D341Med (cell line): Measurements from ENCODE around the gene INTS1.
"Not testable (repeated sequence)": the region's sequence is repeated elsewhere in the genome, so short reads cannot be mapped to it uniquely, and the experiment has no call there.

ENCODE experiments used
- DNase-seq: peaks from one replicate; pipeline ENCODE4 v3.0.0; 2012; ENCODE audit warnings: low spot score

INTS1 gene

DNA sequence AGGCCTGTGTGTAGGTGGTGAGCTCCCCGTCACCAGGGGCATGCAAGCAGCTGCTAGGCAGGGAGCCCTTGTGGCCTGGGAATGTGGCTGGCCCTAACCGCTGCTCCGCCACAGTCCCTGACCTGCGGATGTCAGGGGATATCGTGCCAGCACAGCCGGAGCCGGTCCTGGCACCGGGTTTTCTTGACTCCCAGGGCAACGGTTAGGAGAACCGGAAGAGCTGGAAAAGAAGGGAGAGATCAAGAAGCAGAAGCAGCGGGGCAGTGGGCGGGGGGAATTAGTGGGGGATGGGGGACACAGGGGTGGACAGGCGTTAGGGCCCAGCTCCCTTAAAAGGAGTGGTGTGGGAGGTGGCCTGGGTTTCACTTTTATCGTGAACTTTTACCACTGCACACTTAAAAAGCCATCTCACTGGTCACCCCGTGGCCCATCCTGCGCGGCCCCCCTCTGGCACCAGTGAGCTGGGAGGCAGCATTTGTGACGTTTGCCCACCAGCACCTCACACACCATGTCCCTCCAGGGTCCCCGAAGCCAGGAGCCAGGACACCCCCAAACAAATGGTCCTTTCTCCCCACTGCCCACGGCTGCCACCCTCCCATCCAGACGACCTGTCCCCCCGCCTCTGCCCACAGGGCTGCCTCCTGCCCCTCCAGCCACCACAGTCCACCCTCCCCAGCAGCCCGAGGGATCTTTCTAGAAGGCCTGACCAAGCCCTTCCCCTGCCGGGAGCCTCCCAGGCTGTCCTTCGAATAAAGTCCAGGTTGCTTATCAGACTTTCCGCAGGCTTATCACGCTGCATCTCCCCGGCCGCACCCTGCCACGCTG, 43.2 kb downstream of the INTS1 start:
- DNase-seq = no peak

DNA sequence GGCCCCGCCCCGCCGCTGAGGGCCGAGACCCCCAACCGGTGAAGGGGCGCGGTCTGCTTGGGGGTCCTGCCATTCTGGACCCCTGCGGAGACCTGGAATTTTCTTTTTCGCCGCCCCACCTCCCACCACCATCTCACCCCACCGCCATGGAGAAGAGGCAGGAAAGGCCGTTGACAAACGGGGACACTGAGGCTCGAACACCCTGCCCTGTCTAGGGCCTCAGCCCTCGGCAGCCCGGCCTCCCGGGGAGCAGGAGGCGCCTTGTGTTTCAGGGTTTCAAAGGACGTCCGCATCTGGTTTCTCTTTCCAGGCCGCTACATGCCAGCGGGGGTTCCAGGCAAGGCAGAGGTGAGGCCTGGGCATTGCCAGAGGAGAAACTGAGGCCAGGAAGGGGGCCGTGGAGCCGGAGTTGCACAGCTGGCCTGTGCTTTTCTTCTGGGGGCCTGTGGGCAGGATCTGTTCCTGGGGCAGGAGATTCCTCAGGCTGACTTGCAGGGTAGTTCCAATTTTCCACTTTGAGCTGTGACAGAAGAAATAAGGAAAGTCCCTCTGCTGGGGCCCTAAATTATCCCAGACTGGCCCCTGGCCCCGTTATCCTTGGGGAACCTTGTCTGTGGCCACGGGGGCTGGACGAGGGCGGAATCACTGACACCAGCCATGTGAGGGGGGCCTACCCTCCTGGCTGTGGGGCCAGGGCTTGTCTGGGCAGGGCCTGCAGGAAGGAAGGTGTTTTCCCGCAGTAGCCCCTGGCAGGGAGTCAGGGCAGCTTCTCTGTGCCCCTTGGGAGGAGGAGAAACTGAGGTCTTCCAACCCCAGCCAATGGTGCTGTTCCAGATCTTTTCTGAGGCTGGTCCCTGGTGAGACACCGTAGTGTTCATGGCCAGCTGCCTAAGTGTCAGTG, 44.0 kb downstream of the INTS1 start:
- DNase-seq = no peak

DNA sequence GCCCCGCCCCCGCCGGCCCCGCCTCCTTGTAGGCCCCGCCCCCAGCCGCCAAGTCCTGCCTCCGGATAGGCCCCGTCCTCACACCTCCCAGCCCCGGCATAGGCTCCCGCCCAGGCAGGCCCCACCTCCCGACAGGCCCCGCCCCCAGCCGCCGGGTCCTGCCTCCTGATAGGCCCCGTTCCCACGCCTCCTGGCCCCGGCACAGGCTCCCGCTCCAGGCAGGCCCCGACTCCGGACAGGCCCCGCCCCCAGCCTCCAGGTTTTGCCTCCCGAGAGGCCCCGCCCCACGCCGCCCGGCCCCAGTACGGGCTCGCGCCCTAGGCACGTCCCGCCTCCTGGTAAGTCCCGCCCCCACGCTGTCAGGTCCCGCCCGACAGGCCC, 44.7 kb downstream of the INTS1 start:
- peak; percentile 100 for DNase-seq

DNA sequence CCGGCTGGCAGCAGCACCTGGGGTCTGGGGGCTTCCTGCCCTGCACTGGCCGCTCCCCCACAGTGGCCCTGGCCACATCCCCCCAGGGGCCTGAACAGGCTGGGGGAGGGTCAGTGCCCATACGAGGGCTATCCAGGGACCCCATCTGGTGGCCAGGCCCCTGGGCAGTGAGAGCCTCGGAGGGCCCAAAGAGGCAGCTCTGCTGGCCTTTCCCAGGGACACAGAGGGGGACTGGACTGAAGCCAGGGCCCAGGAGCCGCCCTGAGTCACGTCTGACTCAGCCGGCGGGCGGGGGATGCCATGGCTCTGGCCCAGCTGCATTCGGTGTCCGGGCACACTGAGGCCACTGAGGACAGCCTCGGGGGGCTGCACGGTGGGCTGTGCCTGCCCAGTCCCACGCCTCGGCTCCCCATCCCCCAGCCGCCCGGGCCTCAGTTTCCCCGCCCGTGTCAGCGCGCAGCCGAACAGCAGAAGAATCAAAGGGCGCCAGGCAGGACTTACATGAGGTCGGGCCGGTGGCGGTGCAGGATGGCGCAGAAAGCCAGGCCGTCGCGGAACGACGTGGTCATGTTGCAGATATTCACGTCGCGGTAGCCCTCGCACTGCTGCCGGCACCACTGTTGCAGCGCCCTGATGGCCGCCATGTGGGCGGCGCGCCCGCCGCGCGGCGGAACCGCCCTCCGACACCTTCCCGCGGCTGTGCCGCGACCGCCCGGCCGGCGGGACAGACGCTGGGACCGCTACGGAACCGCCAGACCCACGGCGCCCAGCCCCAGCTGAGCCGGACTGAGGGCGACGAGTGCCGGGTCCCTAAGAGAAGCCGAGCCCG, 45.3 kb downstream of the INTS1 start, which contains the start of gene MICALL2:
Gene MICALL2 (minus strand): TSS at position 788 of the 829 bp plus-strand sequence. CDS start 144 bp downstream, at position 644.
- DNase-seq = no peak

DNA sequence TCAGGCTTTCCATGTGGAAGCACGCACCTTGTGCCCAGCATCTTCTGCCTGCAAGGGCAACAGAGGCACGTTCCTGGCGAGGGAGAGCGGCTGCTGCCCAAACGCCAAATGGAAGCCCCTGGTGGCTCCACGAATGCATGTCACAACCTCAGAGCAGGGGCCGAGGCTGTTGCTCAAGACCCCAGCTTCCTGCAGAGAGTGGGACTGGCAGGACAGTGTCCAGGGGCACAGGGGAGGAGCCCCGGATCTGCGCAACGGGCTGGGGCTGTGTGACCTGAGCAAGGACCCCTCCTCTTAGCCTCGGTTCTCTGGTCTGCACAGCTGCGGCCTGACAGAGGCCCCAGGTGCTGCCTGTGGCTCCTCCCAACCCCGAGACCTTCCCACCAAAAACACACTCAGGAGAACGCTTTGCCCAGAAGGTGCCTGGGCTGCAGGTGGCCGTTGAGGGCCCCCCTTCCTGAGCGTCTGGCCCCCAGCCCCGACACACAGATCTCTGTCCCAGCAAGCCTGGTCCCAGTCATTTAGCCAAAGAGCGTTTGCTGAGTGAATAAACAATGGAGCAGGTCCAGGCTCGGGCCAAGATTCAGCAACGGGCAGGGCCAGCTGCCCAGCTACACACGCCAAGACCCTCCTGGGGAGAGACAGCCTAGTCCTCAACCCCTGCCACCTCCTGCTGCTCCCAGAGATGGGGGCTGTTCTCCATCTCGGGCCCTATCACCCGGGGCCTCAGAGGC, 46.1 kb downstream of the INTS1 start:
- no peak for DNase-seq

DNA sequence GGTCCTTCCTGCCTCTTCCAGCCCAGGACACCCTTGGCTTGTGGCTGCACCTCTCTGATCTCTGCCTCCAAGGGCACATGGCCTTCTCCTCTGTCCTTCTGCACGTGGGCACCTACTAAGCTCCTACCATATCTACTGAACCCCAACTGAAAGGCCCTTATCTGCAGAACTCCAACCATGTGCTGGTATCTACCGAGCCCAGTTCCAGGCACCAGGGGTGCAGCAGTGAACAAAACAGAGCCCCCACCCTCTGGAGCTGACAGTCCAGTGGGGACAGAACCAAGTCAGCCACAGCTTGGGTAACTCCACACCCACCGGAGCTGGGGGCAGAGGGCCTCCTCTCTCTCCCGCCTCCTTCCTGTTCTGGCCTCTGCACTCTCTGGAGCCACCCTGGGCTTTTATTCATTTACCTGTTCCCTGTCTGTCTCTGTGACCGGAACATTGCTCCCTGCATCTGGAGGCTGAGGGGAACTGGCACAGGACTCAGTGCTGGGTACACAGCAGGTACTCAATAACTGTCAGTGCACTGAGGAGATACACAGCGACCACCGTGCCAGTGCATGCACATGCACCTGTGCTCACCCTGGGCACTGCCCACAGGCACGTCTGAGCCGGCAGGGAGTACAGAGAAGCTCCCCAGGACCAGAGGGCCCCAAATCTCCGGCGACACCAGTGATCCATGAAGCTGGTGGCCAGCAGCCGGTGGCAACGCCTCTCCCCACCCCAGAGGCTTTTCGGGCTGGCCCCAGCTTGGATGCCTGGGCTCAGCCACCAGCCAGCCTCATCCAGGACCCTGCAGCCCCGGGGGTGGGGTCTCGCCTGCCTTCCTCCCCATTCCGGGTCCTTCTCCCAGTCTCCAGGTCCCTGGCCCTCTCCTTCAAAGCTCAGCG, 46.9 kb downstream of the INTS1 start:
- no peak for DNase-seq

DNA sequence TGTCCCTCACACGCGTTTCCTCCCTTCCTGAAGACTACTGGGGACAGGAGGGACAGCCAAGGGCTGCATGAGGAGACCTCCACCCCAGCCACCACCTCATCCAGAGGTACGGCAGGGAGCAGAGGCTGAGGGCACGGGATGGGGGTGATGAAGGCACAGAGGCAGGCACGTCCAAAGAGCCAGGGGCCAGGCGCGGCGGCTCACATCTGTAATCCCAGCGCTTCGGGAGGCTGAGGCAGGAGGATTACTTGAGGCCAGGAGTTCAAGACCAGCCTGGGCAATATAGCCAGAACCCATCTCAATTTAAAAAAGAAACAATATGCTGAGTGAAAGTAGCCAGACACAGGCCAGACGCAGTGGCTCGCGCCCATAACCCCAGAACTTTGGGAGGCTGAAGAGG, 48.2 kb downstream of the INTS1 start:
- no peak for DNase-seq

DNA sequence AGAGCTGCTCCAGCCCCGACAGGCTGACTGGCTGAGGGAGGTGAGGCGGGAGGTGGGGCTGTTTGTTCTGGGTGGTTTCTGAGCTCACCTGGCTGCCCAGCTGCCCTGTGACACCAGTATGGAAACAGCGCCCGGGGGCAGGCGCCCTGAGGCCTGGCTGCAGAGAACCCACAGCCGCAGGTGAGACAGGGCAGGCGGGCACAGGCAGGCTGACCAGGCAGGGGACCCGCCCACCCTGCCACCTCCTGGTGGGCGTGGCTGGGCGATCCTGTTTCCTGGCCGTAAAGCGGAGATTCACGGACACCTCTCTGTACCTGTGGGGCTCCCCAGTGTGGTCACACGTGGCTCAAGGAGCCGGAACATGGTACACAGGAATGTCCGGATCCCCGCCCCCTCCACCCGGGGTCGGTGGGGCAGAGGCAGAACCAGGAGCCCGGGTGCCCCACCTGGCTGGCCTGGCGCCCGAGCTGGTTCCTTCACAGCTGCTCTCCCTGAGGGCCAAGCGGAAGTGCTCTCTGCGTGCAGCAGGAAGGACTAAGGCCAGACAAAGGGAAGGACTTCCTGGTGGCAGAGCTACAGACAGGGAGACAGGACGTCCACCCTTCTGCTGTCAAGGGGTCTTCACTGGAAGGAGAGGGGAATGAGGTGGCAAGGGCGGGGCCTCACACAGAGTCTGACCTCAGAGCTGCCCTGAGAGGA, 48.8 kb downstream of the INTS1 start:
- no peak for DNase-seq

DNA sequence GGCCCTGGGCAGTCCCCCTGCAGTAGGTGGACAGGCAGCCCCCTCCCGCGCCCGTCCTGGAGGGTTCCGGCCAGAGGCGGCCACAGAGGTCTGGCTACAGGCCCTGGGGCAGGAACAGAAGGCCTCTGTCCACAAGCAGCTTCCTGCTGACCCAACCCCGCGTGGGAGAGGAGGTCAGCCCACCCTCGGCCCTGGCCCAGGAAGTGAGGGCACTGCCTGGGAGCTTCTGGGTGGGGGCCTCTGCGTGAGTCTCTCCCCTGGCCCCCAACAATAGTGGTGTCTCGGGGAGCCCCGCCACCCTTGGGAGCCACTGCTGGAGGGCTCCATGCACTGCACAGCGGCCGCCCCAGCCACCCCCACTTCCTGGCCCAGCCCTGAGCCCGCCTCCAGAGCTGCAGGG, 49.6 kb downstream of the INTS1 start:
- DNase-seq = no peak

DNA sequence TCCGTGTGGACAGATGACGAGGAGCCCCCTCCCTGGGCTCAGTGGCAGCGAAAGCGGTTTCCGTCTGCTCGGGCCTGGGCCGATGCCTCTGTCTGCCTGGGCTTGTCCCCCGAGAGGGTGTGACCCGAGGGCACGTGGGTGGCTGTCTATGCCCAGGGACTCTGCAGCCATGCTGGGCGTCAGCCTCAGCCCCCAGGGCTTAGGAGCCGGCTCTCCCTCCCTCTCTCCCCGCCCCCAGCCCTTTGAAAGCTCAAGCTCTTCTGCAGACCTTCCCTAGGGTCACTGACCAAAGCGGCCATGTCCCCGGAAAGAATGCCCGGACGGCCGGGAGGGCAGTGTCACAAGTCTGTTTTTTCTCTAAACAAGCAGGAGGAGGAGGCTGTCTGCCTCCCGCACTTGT, 52.0 kb downstream of the INTS1 start:
- DNase-seq = no peak

DNA sequence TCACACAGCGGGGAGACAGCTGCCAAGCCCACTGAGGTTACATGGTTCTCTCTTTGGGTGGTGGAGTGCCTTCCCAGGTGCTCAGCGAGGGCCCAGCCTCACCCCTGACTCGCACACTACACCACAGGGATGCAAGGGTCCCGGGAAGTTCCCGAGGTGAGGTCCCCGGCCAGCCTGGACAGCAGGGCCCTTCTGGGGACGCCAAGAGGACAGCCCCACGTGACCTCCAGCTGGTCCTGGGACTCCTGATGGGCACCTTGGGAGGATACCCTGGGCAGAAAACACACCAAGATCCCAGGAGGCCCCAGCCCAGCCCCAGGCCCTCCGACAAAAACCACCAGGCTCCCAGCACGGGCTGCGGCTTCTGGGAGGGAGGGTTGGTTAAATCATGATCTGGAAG, 53.2 kb downstream of the INTS1 start:
- DNase-seq = no peak

DNA sequence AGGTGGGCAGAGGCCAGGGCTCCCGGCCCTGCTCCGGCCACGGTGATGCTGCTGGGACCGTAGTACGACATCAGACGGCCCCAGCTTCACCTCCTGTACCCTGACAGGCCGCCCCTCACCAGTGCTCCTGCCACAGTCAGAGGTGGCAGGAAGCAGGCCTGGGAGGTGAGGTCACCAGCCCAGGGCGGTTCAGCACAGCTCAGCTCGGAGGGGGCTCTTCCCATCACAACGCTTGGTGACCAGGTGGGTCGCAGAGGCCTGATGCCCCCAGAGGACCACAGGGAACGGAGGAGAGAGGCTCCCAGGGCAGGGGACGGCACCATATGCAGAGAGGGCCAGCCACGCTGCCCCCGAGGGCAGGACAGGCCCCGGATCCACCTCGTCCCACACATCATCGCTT, 53.8 kb downstream of the INTS1 start:
- no peak for DNase-seq

DNA sequence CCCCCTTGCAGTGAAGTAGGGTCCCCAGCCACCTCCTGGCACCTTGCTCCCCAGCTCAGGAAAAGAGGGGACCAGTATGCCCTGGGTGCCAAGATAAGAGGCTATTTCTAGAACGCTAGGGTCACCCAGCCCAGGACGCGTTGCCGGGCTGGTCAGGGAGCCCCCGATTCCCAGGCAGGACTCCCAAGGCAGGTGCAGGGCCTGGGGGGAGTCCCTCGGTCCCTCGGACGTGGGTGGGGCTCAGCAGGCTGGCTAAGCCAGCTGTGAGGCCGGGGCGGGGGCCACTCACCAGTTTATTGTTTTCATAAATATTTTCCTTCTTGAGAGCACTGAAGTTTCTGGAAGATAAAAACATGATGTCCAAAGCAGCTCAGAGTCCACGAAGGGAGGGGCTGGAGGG, 54.2 kb downstream of the INTS1 start:
- no peak for DNase-seq

DNA sequence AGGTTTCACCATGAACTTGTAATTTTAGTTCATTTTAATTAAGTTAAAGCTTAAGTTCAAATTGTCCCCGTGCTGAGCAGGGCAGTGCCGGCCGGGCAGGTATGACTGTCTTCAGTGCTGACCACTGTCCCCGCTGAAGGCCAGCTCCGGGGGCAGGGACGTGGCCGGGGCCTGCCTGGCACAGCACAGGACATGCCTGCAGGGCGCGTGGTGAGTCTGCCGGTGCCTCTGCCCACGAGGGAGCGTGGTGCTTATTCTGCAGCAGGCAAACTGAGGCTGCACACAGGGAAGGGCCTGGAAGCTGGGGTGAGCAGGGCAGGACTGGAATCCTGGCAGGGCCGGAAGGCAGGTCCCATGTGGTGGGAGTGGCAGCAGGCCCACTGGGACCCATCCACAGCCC, 54.7 kb downstream of the INTS1 start:
- no peak for DNase-seq

DNA sequence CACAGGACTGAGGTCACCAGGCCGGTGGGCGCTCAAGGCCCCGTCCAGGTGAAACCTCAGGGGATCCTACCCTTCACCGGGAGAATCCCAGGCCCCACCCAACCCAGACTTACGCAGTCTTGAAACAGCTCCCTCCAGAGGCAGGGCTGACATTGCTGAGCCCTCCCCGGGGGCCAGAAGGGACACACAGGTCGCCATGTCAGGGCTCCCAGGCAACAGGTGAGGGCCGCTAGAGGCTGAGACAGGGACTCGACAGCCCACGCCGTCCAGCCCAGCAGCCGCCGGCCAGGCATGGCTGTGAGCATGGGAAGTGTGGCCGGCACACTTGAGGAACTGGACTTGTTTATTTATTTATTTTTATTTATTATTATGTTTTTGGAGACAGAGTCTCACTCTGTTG, 55.2 kb downstream of the INTS1 start:
- DNase-seq = no peak

DNA sequence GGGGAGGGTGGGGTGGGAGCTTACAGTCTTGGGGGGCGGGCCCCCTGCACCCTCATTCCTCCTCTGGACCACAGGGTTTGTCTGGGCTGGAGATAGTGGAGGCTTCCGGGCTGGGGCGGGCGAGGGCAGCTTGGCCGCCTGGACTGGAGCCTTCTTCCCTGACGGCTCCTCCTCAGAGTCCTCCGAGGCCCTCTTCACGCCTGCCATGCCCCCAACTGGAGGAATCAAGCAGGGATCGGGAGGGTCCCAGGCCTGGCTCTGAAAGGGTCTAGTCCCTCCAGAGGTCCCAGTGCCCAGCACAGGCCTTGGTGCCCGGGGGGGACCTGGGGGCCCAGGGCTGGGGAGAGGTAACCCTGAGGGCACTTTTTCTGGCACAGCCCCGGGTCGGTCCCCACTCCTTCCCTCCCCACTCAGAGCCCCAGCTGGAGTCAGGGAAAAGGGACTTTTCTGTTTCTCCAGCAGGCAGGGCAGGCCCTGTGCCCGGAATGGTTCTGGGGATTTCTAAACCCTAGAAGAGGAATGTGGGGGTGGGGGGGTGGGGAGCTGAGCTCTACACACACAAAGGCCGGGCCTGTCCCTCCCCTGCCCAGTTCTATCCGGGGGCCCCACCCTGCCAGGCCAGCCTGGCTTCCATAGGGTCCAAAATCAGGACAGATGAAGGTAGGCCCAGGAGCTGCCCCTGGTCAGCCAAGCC, 56.5 kb downstream of the INTS1 start:
- DNase-seq = no peak

DNA sequence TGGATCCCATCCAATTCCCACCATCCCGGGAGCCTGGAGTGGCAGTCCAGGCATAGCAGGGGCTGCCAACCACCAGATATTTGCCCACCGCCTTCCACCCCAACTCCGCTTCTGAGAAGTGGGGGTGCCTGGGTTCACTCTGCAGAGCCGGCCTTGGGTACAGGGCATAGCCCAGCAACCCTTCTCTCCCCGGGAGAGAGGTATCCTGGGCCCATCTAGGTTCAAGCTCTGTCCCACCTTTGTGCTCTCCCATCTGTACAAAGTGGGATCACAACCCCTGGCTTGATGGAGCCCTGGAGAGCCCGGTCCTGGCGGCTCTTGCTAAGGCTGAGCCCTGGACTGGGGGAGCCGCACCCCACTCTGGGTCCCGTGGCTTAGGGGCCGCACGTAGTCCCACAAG, 57.1 kb downstream of the INTS1 start:
- DNase-seq = no peak

DNA sequence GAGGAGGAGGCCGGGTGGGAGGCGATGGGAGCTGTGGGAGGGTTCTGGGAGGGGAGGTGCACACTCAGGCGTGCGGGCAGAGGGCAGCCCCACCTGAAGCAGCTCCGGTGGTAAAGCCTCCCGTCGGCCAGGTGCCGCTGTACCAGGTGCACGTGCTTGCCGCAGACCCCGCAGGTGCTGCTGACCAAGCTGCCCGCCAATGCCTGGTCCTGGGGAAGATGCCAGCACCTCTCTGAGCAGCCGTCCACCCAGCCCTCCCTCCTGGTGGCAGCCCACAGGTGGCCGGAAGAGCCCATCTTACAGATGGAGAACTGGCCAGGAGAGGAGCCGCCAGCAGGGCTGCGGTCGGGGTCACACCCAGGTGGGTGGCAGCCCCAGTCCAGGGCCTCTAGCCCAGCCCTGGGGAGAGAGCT, 57.6 kb downstream of the INTS1 start:
- no peak for DNase-seq

DNA sequence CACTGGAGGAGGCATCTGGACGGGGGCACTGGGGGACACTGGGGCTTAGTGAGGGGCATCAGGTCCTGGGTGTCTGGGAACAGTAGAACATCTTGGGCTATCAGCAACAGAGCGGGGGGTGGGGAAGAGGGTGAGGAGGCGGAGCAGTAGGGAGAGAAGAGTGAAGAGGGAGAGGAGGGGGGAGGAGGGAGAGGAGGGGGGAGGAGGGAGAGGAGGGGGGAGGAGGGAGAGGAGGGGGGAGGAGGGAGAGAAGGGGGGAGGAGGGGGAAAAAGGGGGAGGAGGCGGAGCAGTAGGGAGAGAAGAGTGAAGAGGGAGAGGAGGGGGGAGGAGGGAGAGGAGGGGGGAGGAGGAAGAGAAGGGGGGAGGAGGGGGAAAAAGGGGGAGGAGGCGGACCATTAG, 58.2 kb downstream of the INTS1 start:
- DNase-seq = not testable (repeated sequence)
